Spleen (tissue), 11 donors: Measurements from ENCODE around the gene MTA1. TPM values are rescaled to one million over a fixed set of nuclear protein-coding genes. Genes with fewer than 3 reads are reported as not detected.

ENCODE experiments used
- DNase-seq: peaks from one replicate; pipeline ENCODE4 v3.0.0-alpha.2; 2020
- H3K27ac ChIP-seq, 8 donors: fragments of 200-600 bp; sonication (generic) in 7 of 8; 1 replicate in 4 of 8; 2 replicates in 4 of 8; pipeline versions ENCODE4 v1.5.0 to v1.8.0; 2016 to 2021; ENCODE audit warnings: inconsistent platforms in 4 of 8, mild to moderate bottlenecking in 4 of 8, moderate library complexity in 1 of 8
- H3K27me3 ChIP-seq, 7 donors: fragments of 200-600 bp; sonication (generic) in 6 of 7; replicated peaks in 1 of 7; 1 replicate in 4 of 7; 2 replicates in 3 of 7; pipeline versions ENCODE4 v1.5.0 to v1.8.0; 2016 to 2021; ENCODE audit warnings: inconsistent platforms in 3 of 7, mild to moderate bottlenecking in 1 of 7
- H3K36me3 ChIP-seq, 6 donors: fragments of 200-600 bp; sonication (generic) in 5 of 6; 1 replicate in 4 of 6; 2 replicates in 2 of 6; pipeline versions ENCODE4 v1.5.0 to v1.8.0; 2016 to 2021; ENCODE audit warnings: inconsistent platforms in 2 of 6
- H3K4me1 ChIP-seq, 6 donors: fragments of 200-600 bp; sonication (generic) in 5 of 6; 1 replicate in 3 of 6; 2 replicates in 3 of 6; pipeline versions ENCODE4 v1.5.0 to v1.8.0; 2016 to 2021; ENCODE audit warnings: inconsistent platforms in 3 of 6
- H3K4me3 ChIP-seq, 8 donors: fragments of 200-600 bp; sonication (generic) in 7 of 8; 1 replicate in 4 of 8; 2 replicates in 4 of 8; pipeline versions ENCODE4 v1.5.0 to v1.8.0; 2016 to 2021; ENCODE audit warnings: inconsistent platforms in 4 of 8, mild to moderate bottlenecking in 4 of 8, moderate library complexity in 2 of 8
- H3K9me3 ChIP-seq, 8 donors: fragments of 200-600 bp; sonication (generic) in 7 of 8; 1 replicate in 4 of 8; 2 replicates in 4 of 8; pipeline versions ENCODE4 v1.5.0 to v1.8.0; 2016 to 2021; ENCODE audit warnings: inconsistent platforms in 4 of 8
- POLR2A ChIP-seq, 3 donors: fragments of 450-650 bp; IDR thresholded peaks; one replicate each; pipeline ENCODE4 v1.5.1; 2017; ENCODE audit warnings: antibody characterized with exemption in 3 of 3, mild to moderate bottlenecking in 1 of 3
- POLR2AphosphoS5 ChIP-seq, 3 donors: sonication (generic); formaldehyde crosslinking; IDR thresholded peaks; one replicate each; pipeline ENCODE4 v1.5.1; 2017; ENCODE audit warnings: antibody characterized with exemption in 3 of 3
- WGBS, 5 donors: extraction: QIAGEN DNeasy Blood & Tissue Kit in 3 of 5; methylation state at CpG; one replicate each; pipeline versions ENCODE4 v1.1.5 to v1.1.7; 2013 to 2018; 5-methylcytosine and 5-hydroxymethylcytosine counted together
- intact Hi-C: fragments of 100-400 bp; cut with DNase I; formaldehyde crosslinking; loops from one replicate; pipeline ENCODE4 v1.15.0; 2023; ENCODE audit warnings: low total_unique reads
- polyA plus RNA-seq, 3 donors: library from polyadenylated mRNA; stranded (reverse); fragments of 200-250 nt; gene quantifications; one replicate each; pipeline ENCODE4 v1.2.1, GENCODE V29; 2013
- total RNA-seq, 7 donors: library from RNA; depleted of rRNA in 3 of 7; stranded (reverse); fragments of >200 nt in 3 of 7; fragmentation: NEBNext Ultra II Directional in 4 of 7; extraction: Animal tissue kit (Norgen Biotek cat#: 25700) in 4 of 7; gene quantifications; one replicate each; pipeline versions ENCODE4 v1.1.0 to v1.2.1, GENCODE V29; 2016 to 2021
- TF ChIP-seq, protein P1 (sequence below), 11 experiments: fragments of 200-600 bp in 7 of 11; fragments of 450-650 bp in 4 of 11; sonication (generic) in 4 of 11; IDR thresholded peaks in 8 of 11; conservative IDR thresholded peaks in 3 of 11; 1 replicate in 7 of 11; 2 replicates in 4 of 11; pipeline versions ENCODE4 v1.4.0 to v1.8.0; 2016 to 2021; ENCODE audit warnings: antibody characterized with exemption in 11 of 11, inconsistent platforms in 4 of 11, mild to moderate bottlenecking in 1 of 11
- donor health status: healthy with polysubstance abuse.
- donor health status: DM: no; HTN: no; CAD: no; lungs with moderate emphysema.
- donor health status: DM: no; HTN: no; CAD: no.
- donor health status: Bipolar disorder and iron deficiency.
- donor health status: healthy.
- donor health status: DM: no; HTN: no; CAD: no.
- donor health status: DM: yes; HTN: yes; CAD: no.

MTA1 gene
- total and polyA plus RNA-seq, 10 donors = 33.0 to 128 (median 78.2) TPM

DNA sequence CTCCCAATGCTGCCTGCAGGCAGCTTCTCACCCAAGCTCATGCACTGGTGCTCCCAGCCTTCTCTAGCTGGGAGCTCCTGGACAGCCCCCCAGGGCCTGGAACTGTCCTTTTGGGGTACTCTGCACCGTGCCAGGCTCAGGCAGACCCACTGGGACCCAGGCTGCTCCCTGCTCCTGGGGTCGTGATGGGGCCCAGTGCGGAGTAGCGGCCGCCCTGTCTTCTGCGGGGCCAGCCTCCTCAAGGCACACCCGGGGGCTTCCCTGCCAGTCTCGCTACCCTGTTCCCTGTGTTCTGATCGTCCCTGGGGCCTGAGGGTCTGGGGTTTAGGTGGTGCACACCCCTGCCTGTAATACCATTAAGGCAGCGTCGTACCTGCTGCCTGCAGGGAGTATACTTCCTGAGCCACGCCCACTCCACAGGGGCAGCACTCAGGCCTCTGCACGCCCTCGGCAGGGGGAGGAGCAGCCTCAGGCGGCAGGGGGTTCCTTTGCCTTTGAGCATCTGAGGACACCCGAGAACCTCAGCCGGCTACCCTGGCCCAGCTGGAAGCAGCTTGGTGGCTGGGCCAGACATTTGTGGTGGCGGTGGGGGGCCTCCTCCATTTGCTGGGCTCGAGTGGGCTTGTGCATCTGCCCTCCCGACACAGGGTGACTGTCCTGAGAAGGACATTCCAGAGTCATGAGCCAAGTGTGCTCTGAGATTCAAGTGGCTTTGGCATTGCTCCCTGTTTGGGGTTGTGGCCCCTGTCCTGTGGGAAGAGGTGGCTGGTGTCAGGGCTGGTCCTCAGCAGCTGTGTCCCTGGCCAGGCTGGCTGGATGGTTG, 45.8 kb downstream of the MTA1 start:
- Histone ChIP-seq H3K9me3 (no peaks in the 10 kb centered on the region), H3K4me3 (no peak overlapping the region), H3K27me3 (no peaks in the 10 kb centered on the region), H3K27ac (peak overlapping the region in 1 of 8 donors; percentile 26), H3K4me1 (peaks cover 0 to 34% (median 14%) of the 10 kb centered on the region in 6 donors), H3K36me3 (peaks cover 0 to 100% (median 68%) of the 10 kb centered on the region in 6 donors)
- TF ChIP-seq POLR2A (IDR thresholded peaks at IDR 0.05) (no peak), POLR2AphosphoS5 (IDR thresholded peaks at IDR 0.05) (peak; percentile 35 to 54 (median 48))
- TF ChIP-seq, protein P1, sequence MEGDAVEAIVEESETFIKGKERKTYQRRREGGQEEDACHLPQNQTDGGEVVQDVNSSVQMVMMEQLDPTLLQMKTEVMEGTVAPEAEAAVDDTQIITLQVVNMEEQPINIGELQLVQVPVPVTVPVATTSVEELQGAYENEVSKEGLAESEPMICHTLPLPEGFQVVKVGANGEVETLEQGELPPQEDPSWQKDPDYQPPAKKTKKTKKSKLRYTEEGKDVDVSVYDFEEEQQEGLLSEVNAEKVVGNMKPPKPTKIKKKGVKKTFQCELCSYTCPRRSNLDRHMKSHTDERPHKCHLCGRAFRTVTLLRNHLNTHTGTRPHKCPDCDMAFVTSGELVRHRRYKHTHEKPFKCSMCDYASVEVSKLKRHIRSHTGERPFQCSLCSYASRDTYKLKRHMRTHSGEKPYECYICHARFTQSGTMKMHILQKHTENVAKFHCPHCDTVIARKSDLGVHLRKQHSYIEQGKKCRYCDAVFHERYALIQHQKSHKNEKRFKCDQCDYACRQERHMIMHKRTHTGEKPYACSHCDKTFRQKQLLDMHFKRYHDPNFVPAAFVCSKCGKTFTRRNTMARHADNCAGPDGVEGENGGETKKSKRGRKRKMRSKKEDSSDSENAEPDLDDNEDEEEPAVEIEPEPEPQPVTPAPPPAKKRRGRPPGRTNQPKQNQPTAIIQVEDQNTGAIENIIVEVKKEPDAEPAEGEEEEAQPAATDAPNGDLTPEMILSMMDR (IDR thresholded peaks at IDR 0.05 in 8 of 11, conservative IDR thresholded peaks at IDR 0.05 in 3 of 11) = no peak
- no peak for DNase-seq
- intact Hi-C loops = no loop called here
- 82 to 94% (median 87%) methylated on average over 3 to 20 of the region's 20 CpGs for WGBS, 5 donors

DNA sequence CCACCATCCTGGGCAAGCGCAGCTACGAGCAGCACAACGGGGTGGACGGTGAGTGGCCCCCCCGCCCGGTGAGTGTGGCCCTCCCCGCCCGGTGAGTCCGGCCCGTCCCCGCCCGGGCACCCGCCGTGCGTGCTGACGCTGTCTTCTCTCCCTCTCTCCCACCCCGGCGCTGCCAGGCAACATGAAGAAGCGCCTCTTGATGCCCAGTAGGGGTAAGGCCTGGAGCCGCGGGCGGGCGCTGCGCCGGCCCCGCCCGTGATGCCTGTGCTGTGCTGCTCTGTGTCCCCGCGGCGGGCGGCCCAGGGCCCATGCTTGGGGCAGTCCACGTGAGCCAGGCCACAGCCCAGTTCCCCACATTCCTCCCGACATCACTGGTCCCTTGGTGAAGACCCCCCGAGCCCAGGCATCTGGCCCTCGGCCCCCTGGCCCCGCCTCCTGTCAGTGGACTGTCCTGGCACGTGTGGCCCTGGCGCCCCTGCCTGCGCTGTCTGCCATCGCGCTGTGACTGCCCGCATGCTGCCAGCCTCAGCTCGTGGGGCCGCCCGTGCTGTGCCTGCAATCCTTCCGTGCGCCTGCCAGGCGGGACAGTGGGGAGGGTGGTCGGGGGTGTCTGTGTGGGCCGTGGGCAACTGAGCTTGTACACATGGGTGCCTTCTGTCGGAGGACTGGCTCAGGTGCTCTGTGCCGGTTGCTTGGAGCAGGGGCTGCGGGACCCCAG, 47.1 kb downstream of the MTA1 start:
- TF ChIP-seq POLR2A (IDR thresholded peaks at IDR 0.05) (no peak), POLR2AphosphoS5 (IDR thresholded peaks at IDR 0.05) (peak in 1 of 3 donors; percentile 36)
- TF ChIP-seq, protein P1 (IDR thresholded peaks at IDR 0.05 in 8 of 11, conservative IDR thresholded peaks at IDR 0.05 in 3 of 11) = no peak
- Histone ChIP-seq H3K27me3 (no peaks in the 10 kb centered on the region), H3K4me3 (no peak overlapping the region), H3K27ac (peak overlapping the region in 1 of 8 donors; percentile 26), H3K9me3 (no peaks in the 10 kb centered on the region), H3K36me3 (peaks cover 0 to 97% (median 61%) of the 10 kb centered on the region in 6 donors), H3K4me1 (peaks cover 0 to 45% (median 16%) of the 10 kb centered on the region in 6 donors)
- intact Hi-C loops = no loop called here
- DNase-seq = no peak
- WGBS, 5 donors = 88 to 95% (median 93%) methylated on average over 35 to 53 of the region's 53 CpGs

DNA sequence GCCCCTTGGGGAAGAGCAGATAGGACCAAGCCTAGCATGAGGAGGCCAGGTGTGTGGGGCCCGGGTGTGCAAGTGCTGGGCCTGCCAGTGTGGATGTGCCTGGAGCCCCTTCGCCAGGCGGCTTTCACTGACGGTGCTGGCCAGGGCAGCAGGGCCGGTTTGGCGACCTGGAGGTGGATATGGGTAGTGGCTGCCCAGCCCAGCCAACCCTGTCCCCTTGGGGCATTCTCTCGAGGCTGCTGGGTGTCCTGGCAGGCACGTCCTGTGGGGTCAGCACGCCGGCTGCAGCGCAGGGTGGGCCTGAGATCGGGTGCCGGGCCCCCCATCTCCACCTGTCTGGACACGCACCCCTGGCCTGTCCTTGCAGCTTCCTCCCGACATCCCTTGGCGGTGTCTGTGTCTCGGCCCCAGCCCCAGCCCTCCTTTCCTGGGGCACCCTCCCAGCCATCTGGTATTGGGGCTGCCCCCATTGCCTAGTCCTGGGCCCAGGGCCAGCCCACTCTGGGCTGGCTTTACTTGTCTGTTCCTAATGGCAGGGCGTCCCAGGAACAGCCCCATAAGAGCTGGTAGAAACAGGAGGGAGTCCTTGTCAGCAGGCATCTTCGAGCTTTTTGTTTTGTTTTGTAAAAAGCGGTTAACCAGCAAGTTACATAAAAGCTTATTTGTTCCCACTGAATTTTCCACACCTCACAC, 47.8 kb downstream of the MTA1 start:
- DNase-seq = no peak
- Histone ChIP-seq H3K4me1 (peaks cover 0 to 52% (median 16%) of the 10 kb centered on the region in 6 donors), H3K36me3 (peaks cover 0 to 90% (median 54%) of the 10 kb centered on the region in 6 donors), H3K4me3 (no peak overlapping the region), H3K27ac (no peak overlapping the region), H3K9me3 (no peaks in the 10 kb centered on the region), H3K27me3 (no peaks in the 10 kb centered on the region)
- TF ChIP-seq POLR2A (IDR thresholded peaks at IDR 0.05) (no peak), POLR2AphosphoS5 (IDR thresholded peaks at IDR 0.05) (no peak)
- TF ChIP-seq, protein P1 (IDR thresholded peaks at IDR 0.05 in 8 of 11, conservative IDR thresholded peaks at IDR 0.05 in 3 of 11) = no peak
- intact Hi-C loops = no loop called here
- WGBS, 5 donors = 87 to 94% (median 90%) methylated on average over 14 to 20 of the region's 20 CpGs
